Activated CD8-positive, alpha-beta T cell treated with anti-CD3 and anti-CD28 coated beads for 36 hours (primary cell): ENCODE data around the gene TMEM126A. TPM values are rescaled to one million over a fixed set of nuclear protein-coding genes. Genes with fewer than 3 reads are reported as not detected.
"Not testable (repeated sequence)": the region's sequence is repeated elsewhere in the genome, so short reads cannot be mapped to it uniquely, and the experiment has no call there.

Source experiments
- ATAC-seq: fragments of 200-7000 bp; cut with Tn5 transposase; one replicate; pipeline ENCODE4 v1.10.0; 2021; ENCODE audit warnings: mild to moderate bottlenecking, moderate library complexity
- CTCF ChIA-PET: fragments of 350-600 bp; sonication (Branson Sonifier 250); formaldehyde crosslinking; loops from one replicate; lab custom pipeline; 2021; ENCODE audit warnings: antibody characterized with exemption; lab: Charles Lee
- POLR2A ChIA-PET: fragments of 350-600 bp; sonication (Branson Sonifier 250); formaldehyde crosslinking; loops from one replicate; lab custom pipeline; 2021; ENCODE audit warnings: antibody characterized with exemption; lab: Charles Lee
- DNase-seq: peaks from one replicate; pipeline ENCODE4 v3.0.0-alpha.2; 2020
- H3K27ac Mint-ChIP-seq: one replicate; pipeline ENCODE4 v1.8.0; 2021; ENCODE audit warnings: mild to moderate bottlenecking, mixed read lengths
- H3K27me3 Mint-ChIP-seq: one replicate; pipeline ENCODE4 v1.8.0; 2021; ENCODE audit warnings: mixed read lengths
- H3K36me3 Mint-ChIP-seq: one replicate; pipeline ENCODE4 v1.8.0; 2021; ENCODE audit warnings: low read depth, mixed read lengths
- H3K4me1 Mint-ChIP-seq: one replicate; pipeline ENCODE4 v1.8.0; 2021; ENCODE audit warnings: low read depth, mixed read lengths
- H3K4me3 Mint-ChIP-seq: one replicate; pipeline ENCODE4 v1.8.0; 2021; ENCODE audit warnings: mild to moderate bottlenecking, moderate library complexity, mixed read lengths
- H3K9me3 Mint-ChIP-seq: one replicate; pipeline ENCODE4 v1.8.0; 2021; ENCODE audit warnings: mixed read lengths
- CTCF ChIP-seq: fragments of 200-600 bp; IDR thresholded peaks from one replicate; pipeline ENCODE4 v1.8.0; 2022; ENCODE audit warnings: antibody characterized with exemption, mild to moderate bottlenecking
- intact Hi-C: fragments of 100-400 bp; cut with micrococcal nuclease; formaldehyde crosslinking; loops from one replicate; pipeline ENCODE4 v1.10.0; 2022
- total RNA-seq, 2 experiments: library from RNA; stranded (reverse); gene quantifications; one replicate each; pipeline ENCODE4 v1.2.3, GENCODE V29; 2021

The TMEM126A gene
- total RNA-seq = 10 to 100 TPM; 47.3 to 48.9 TPM

- no peak for TF ChIP-seq CTCF
- Mint-ChIP-seq H3K27ac (peak within 1 kb of the TSS; percentile 95), H3K27me3 (peaks cover 8% of the 10 kb centered on the region)
Observed at GRCh38 chr11:85647604-85648299, at the start of gene TMEM126A. Gene TMEM126A (plus strand): TSS chr11:85647967. CDS start chr11:85650256, 2,289 bp downstream.

GRCh38 chr11:85599083-85599482 lies 48.7 kb upstream of the TMEM126A start:
- Mint-ChIP-seq H3K9me3 (no peaks in the 10 kb centered on the region), H3K4me3 (no peak overlapping the region), H3K4me1 (no peaks in the 10 kb centered on the region), H3K36me3 (no peaks in the 10 kb centered on the region), H3K27me3 (no peaks in the 10 kb centered on the region), H3K27ac (no peak overlapping the region)
- DNase-seq (no peak), ATAC-seq (no peak)
- TF ChIP-seq CTCF = no peak
- intact Hi-C loops = loop anchor here (10.0 kb wide), 1 partner anchor 216 kb away; the partner anchor contains the start of gene SYTL2
- POLR2A ChIA-PET = no interaction called here
- CTCF ChIA-PET = interaction anchor here (1.1 to 1.4 kb wide), 2 partner anchors 49 to 226 kb away, joined by 3 read pairs; partner anchors contain the start of gene TMEM126A

More at GRCh38 chr11:85647604-85648299, at the start of gene TMEM126A:
- ChIA-PET POLR2A (interaction anchor here (0.5 to 4.1 kb wide), 18 partner anchors 9 to 607 kb away, joined by 3 to 38 read pairs (median 4); partner anchors contain the start of genes CREBZF, DLG2 and TMEM126B), CTCF (interaction anchor here (0.7 to 2.9 kb wide), 11 partner anchors 9 to 68 kb away, joined by 3 to 14 read pairs (median 3); partner anchors contain the start of genes DLG2 and TMEM126B)
- Mint-ChIP-seq H3K4me3 (peak within 1 kb of the TSS; percentile 90), H3K4me1 (peaks cover 37% of the 10 kb centered on the region), H3K36me3 (peaks cover 17% of the 10 kb centered on the region), H3K9me3 (no peaks in the 10 kb centered on the region)
- DNase-seq (peak; percentile 96), ATAC-seq (peak; percentile 96)
- intact Hi-C loops = no loop called here

GRCh38 chr11:85602526-85603213 lies 45.1 kb upstream of the TMEM126A start:
- no peaks in the 10 kb centered on the region for H3K9me3 Mint-ChIP-seq
- POLR2A ChIA-PET = no interaction called here
- no peak for ATAC-seq
- no peaks in the 10 kb centered on the region for H3K4me1 Mint-ChIP-seq
- no peak overlapping the region for H3K4me3 Mint-ChIP-seq
- H3K27me3 Mint-ChIP-seq = no peaks in the 10 kb centered on the region
- intact Hi-C loops = no loop called here
- no peak overlapping the region for H3K27ac Mint-ChIP-seq
- CTCF ChIA-PET = no interaction called here
- H3K36me3 Mint-ChIP-seq = no peaks in the 10 kb centered on the region
- DNase-seq = no peak
- TF ChIP-seq CTCF = no peak

- ATAC-seq = no peak
- Mint-ChIP-seq H3K27me3 (no peaks in the 10 kb centered on the region), H3K27ac (no peak overlapping the region), H3K36me3 (no peaks in the 10 kb centered on the region), H3K9me3 (no peaks in the 10 kb centered on the region), H3K4me1 (no peaks in the 10 kb centered on the region), H3K4me3 (no peak overlapping the region)
- TF ChIP-seq CTCF = no peak
- DNase-seq = no peak
- ChIA-PET CTCF (no interaction called here), POLR2A (no interaction called here)
- intact Hi-C loops = no loop called here
Observed at GRCh38 chr11:85603220-85603619, 44.5 kb upstream of the TMEM126A start.

GRCh38 chr11:85606237-85606636 lies 41.5 kb upstream of the TMEM126A start:
- POLR2A ChIA-PET, H3K27ac Mint-ChIP-seq, intact Hi-C loops: not testable (repeated sequence)

GRCh38 chr11:85608621-85609020 lies 39.1 kb upstream of the TMEM126A start:
- H3K4me1 Mint-ChIP-seq, H3K9me3 Mint-ChIP-seq, DNase-seq, POLR2A ChIA-PET, H3K4me3 Mint-ChIP-seq, H3K36me3 Mint-ChIP-seq, ATAC-seq, intact Hi-C loops, H3K27ac Mint-ChIP-seq, H3K27me3 Mint-ChIP-seq: not testable (repeated sequence)
- CTCF ChIA-PET = interaction anchor here (0.6 to 1.6 kb wide), 2 partner anchors 9 to 62 kb away, joined by 3 to 4 read pairs; no protein-coding TSS in a partner anchor

More at GRCh38 chr11:85606237-85606636, 41.5 kb upstream of the TMEM126A start:
- DNase-seq, H3K4me3 Mint-ChIP-seq, H3K36me3 Mint-ChIP-seq, H3K27me3 Mint-ChIP-seq, H3K9me3 Mint-ChIP-seq, ATAC-seq, CTCF ChIA-PET, H3K4me1 Mint-ChIP-seq: not testable (repeated sequence)

GRCh38 chr11:85609286-85609685 lies 38.5 kb upstream of the TMEM126A start:
- ATAC-seq, intact Hi-C loops, H3K36me3 Mint-ChIP-seq, H3K4me1 Mint-ChIP-seq, H3K27me3 Mint-ChIP-seq, H3K9me3 Mint-ChIP-seq, H3K27ac Mint-ChIP-seq, H3K4me3 Mint-ChIP-seq: not testable (repeated sequence)
- DNase-seq = peak; percentile 19
- ChIA-PET CTCF (interaction anchor here (0.6 to 1.6 kb wide), 3 partner anchors 9 to 61 kb away, joined by 3 to 4 read pairs (median 3); no protein-coding TSS in a partner anchor), POLR2A (interaction anchor here (0.6 kb wide), 1 partner anchor 367 kb away, joined by 4 read pairs; no protein-coding TSS in a partner anchor)

GRCh38 chr11:85611643-85612042 lies 36.1 kb upstream of the TMEM126A start:
- H3K27ac Mint-ChIP-seq, DNase-seq, H3K9me3 Mint-ChIP-seq, H3K36me3 Mint-ChIP-seq, H3K4me1 Mint-ChIP-seq, POLR2A ChIA-PET, H3K4me3 Mint-ChIP-seq, CTCF ChIA-PET, ATAC-seq, intact Hi-C loops, H3K27me3 Mint-ChIP-seq: not testable (repeated sequence)
